H7 (cell line): ENCODE data around the gene TERF2IP. TPM values are rescaled to one million over a fixed set of nuclear protein-coding genes. Genes with fewer than 3 reads are reported as not detected.

ENCODE experiments used
- DNase-seq: peaks from one replicate; pipeline ENCODE4 v3.0.0; 2012
- H3K27me3 ChIP-seq: 2 replicates; pipeline ENCODE4 v1.6.0; 2011; ENCODE audit warnings: mild to moderate bottlenecking, low read length; ENCODE audit not compliant: control insufficient read depth, insufficient read depth
- H3K36me3 ChIP-seq: replicated peaks from 2 replicates; pipeline ENCODE4 v1.5.1; 2011; ENCODE audit warnings: low read length; ENCODE audit not compliant: control insufficient read depth, insufficient read depth
- H3K4me3 ChIP-seq: 2 replicates; pipeline ENCODE4 v1.5.1; 2011; ENCODE audit warnings: low read depth, mild to moderate bottlenecking, control low read depth, low read length, moderate library complexity; ENCODE audit not compliant: insufficient read depth
- total RNA-seq: library from RNA; depleted of rRNA; stranded (reverse); fragments of >200 nt; shearing (Covaris generic); gene quantifications from 2 replicates; pipeline ENCODE4 v1.2.3, GENCODE V29; 2014; rRNA removed

The TERF2IP gene
- total RNA-seq, 1 experiment from 2014 or later: 17.5 TPM

DNA sequence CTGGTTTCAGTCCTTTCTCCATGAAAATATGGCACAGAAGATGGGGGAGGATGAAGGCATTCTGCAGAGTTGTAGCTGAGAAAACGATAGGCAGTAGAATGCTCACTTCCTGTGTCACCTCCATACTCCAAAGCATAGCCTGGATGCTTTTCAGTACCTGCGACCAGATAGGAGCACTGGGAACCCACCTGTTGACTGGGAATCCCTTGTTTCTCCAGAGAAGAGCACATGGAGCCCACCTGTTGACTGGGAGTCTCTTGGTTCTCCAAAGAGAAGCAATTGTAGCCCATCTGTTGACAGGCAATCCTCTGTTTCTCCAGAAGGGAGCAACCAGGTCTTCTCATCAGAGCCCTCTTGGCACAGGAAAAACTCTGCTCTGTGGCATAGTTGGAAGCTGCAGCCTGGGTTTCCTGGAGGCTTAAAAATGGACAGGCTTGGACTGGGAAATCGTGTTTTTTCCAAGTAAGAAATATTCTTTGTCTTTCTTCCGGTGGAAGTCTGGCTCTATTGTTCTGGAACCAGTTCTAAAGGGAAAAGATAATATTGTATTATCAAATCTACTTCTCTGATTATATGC lies 13.2 kb downstream of the TERF2IP start:
- DNase-seq: no peak
- H3K27me3 ChIP-seq: no peaks in the 10 kb centered on the region
- peaks cover 11% of the 10 kb centered on the region for H3K36me3 ChIP-seq
- no peak overlapping the region for H3K4me3 ChIP-seq

DNA sequence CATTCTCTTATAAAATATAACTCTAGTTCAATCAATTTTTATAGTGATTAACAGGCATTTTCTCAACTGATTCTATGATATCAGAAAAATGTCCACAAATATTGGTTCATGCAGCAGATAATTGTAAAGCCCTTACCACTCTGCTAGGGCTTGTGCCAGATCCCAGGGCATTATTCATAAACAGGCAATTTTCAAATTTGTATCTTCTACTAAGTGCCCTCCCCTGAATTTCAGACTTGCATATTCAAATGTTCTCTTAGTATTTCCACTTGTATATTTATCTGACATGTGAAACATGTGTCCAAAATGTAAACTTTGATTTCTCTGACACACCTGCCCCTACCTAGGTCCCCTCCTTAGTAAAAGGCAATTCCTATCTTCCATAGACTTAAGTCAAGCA lies 19.9 kb downstream of the TERF2IP start:
- DNase-seq: no peak
- Histone ChIP-seq H3K27me3 (no peaks in the 10 kb centered on the region), H3K36me3 (no peaks in the 10 kb centered on the region), H3K4me3 (no peak overlapping the region)

DNA sequence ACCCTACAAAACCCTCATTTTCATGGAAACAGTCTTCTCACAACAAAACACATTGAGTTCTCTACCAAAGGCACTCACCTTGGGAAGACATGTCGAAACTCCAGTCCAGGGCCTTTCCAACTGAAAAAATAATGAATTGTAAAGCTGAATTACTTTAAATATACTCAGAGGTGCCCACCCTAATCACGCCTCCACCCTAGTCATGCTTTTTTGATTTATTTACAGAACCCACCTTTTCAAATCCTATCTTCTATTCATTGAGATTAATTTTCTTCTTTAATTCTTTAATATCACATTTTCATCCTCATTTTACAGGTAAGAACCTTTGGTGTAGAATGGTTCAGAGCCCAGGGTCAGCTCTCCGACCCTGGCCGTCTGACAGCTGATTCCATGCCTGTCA lies 29.3 kb downstream of the TERF2IP start, which contains the start of gene CPHXL2:
TSS of gene CPHXL2 (minus strand) at position 101 of the 400 bp plus-strand sequence. CDS start at position 91, 10 bp downstream.
- H3K36me3 ChIP-seq: no peaks in the 10 kb centered on the region
- no peaks in the 10 kb centered on the region for H3K27me3 ChIP-seq
- DNase-seq: no peak
- H3K4me3 ChIP-seq: no peak within 1 kb of the TSS

DNA sequence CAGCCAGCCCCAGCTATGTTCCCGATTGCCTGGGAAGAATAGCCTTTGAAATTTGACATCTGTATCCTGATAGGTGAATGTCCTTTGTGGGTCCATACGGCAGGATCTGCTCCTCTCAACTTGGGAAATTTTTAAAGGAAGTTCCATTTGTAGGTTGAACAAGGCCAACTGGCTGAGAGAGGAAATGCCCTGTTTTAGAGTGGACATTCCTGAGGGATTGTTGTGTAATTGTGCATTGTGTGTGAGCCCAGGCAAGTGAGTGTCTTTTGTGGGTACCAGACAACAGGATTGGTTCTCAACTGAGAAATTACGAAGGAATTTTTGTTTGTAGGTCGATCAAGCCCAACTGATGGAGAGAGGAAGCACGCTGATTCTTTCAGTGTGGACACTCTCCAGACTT lies 31.8 kb downstream of the TERF2IP start:
- no peaks in the 10 kb centered on the region for H3K36me3 ChIP-seq
- H3K27me3 ChIP-seq: no peaks in the 10 kb centered on the region
- no peak overlapping the region for H3K4me3 ChIP-seq
- DNase-seq: no peak

DNA sequence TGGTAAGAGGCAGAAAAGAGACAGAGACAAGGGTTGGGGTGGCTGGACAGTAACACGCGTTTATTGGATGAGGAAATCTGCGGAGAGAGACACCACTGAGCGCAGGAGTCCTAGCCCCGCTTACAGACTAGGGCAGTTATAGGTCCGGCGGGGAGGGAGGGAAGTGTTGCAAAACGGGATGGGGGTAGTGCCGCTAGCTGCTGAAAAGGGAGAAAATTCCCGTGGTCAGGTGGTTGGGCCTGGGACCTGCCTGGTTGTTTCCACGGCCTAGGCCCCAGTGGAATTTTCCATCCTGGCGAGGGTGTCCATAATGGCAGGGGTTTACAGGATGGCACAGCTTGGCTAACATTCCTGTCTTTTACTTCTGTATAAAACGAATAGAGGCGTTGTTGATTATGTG lies 34.7 kb downstream of the TERF2IP start:
- no peak overlapping the region for H3K4me3 ChIP-seq

DNA sequence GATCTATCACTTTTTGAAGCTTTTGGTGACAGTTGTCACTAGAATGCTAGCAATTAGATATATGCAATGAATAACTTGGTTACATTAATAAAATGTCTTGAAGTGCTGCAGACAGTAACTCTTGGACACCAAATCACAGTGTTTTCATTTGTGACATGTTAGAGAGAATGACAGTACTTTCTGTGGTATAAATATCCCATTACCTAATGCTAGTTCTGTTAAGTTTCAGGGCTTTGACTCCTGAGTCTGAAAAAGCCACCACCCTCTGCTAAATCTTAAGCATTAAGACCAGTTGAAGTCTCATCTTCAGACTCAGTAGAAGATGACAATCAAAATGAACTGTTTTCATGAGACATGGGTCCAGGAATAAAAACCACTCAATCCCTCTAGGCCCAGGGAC lies 39.8 kb downstream of the TERF2IP start:
- DNase-seq: no peak
- no peaks in the 10 kb centered on the region for H3K36me3 ChIP-seq
- no peak overlapping the region for H3K4me3 ChIP-seq
- H3K27me3 ChIP-seq: no peaks in the 10 kb centered on the region

More for the DNA sequence above, 34.7 kb downstream of the TERF2IP start:
- no peaks in the 10 kb centered on the region for H3K27me3 ChIP-seq
- no peaks in the 10 kb centered on the region for H3K36me3 ChIP-seq
- DNase-seq: no peak

DNA sequence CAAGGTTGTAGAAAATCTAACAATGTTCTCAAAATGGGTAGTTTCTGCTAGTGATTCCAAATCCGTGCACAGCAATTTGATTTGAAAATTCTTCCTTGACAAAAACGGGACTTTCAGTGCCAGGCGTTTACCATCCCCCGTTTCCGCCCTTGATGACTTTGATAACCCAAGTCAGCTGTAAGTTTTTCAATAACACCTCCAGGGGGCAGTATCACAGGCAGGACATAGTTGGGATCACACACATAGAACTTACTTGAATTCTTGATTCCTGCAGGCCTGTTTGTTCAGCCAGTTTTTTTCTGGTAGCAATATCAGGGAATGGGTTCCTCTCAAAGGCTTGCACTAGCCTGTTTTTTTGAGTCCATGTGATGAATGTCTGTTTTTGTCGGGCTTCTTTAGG lies 48.1 kb downstream of the TERF2IP start:
- H3K36me3 ChIP-seq: no peaks in the 10 kb centered on the region
- H3K27me3 ChIP-seq: no peaks in the 10 kb centered on the region
- peak; percentile 54 for DNase-seq
- no peak overlapping the region for H3K4me3 ChIP-seq

DNA sequence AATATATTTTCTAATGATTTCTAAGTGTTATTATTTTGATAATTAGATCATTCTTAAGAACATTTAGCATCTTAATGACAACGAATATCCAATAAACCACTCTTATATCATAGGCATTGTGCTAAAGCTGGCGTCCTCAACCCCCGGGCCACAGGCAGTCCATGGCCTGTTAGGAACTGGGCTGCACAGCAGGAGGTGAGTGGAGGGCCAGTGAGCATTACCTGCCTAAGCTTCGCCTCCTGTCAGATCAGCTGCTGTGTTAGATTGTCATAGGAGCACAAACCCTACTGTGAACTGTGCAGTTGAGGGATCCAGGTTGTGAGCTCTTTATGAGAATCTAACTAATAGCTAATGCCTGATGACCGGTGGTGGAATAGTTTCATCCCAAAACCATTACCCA lies 50.0 kb downstream of the TERF2IP start:
- Histone ChIP-seq H3K36me3 (no peaks in the 10 kb centered on the region), H3K4me3 (no peak overlapping the region), H3K27me3 (no peaks in the 10 kb centered on the region)
- no peak for DNase-seq

DNA sequence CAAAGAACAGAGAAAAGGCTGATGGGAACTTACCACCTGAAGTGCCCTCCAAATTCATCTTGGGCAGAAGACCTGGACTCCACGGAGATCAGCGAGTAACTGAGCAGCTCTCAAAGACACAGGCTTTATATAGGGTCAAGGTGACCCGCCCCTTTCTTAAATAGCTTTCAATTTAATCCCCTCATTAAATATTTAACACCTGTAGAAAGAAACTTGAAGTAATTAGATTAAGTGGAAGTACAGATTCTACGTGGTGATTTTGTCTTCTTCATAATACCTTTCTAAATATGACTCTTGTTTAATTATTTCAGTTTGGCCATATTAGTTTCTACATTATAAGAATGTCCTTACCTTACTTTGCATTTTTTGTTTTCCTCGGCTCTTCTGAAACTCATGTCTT lies 53.8 kb downstream of the TERF2IP start, which contains the start of gene DUXB:
TSS of gene DUXB (minus strand) at position 101 of the 400 bp plus-strand sequence. CDS start at position 58, 43 bp downstream.
- no peak within 1 kb of the TSS for H3K4me3 ChIP-seq
- no peaks in the 10 kb centered on the region for H3K36me3 ChIP-seq
- H3K27me3 ChIP-seq: no peaks in the 10 kb centered on the region
- DNase-seq: no peak

DNA sequence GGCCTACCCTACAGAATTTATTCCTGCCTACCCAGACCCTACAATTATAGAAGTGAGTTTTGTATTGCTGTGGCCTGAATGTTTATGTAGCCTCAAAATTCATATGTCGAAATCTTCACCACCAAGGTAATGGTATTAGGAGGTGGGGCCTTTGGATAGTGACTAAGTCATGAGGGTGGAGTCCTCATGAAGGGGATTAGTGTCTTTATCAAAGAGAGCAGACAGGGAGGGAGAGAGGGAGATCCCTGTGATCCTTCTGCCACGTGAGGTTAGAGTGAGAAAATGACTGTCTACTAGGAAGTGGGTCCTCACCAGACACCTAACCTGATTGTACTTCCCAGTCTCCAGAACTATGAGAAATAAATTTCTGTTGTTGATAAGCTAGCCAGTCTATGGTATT lies 54.7 kb downstream of the TERF2IP start:
- no peak for DNase-seq
- Histone ChIP-seq H3K27me3 (no peaks in the 10 kb centered on the region), H3K36me3 (no peaks in the 10 kb centered on the region), H3K4me3 (no peak overlapping the region)

DNA sequence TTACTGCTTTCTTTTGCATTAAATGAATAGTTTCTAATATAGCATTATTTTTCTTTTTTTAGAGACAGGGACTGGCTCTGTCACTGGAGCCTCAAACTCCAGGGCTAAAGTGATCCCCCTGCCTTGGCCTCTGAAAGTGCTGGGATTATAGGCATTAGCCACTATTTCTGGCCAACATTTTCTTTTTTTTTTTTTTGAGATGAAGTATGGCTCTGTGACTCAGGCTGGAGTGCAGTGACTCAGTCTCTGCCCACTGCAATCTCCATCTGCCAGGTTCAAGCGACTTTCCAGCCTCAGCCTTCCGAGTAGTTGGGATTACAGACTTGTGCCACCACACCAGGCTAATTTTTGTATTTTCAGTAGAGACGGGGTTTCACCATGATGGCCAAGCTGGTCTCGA lies 55.7 kb downstream of the TERF2IP start:
- Histone ChIP-seq H3K27me3 (no peaks in the 10 kb centered on the region), H3K36me3 (no peaks in the 10 kb centered on the region), H3K4me3 (no peak overlapping the region)
- no peak for DNase-seq

Other genes with a start within 250 kb of the TERF2IP start
- gene CFDP1, start 214.3 kb upstream of the TERF2IP start, total RNA-seq: 36.0 and 55.2 TPM in 2 replicates
- 43.7 and 55.9 TPM in 2 replicates for gene TMEM170A, start 183.1 kb upstream of the TERF2IP start, total RNA-seq
- 9.7 and 11.5 TPM in 2 replicates for gene CHST6, start 152.3 kb upstream of the TERF2IP start, total RNA-seq
- gene CHST5, start 111.7 kb upstream of the TERF2IP start, total RNA-seq: 0.90 TPM in 1 of 2 replicates, not detected in the other
- 11.3 and 12.9 TPM in 2 replicates for gene TMEM231, start 91.5 kb upstream of the TERF2IP start, total RNA-seq
- gene GABARAPL2, start 81.4 kb upstream of the TERF2IP start, total RNA-seq: 34.5 and 40.1 TPM in 2 replicates
- 37.4 and 42.8 TPM in 2 replicates for gene ADAT1, start 24.5 kb upstream of the TERF2IP start, total RNA-seq
- gene KARS1, start 108 bp upstream of the TERF2IP start, total RNA-seq: 260 and 263 TPM in 2 replicates
- gene CPHXL2, start 29.2 kb downstream of the TERF2IP start, total RNA-seq: not detected in 2 replicates
- not detected in 2 replicates for gene DUXB, start 53.7 kb downstream of the TERF2IP start, total RNA-seq
- not detected in 2 replicates for gene CPHXL, start 78.7 kb downstream of the TERF2IP start, total RNA-seq